Ovary (tissue), 9 donors: ENCODE data around the gene ME3. TPM values are rescaled to one million over a fixed set of nuclear protein-coding genes. Genes with fewer than 3 reads are reported as not detected.

ENCODE experiments used
- DNase-seq, 5 donors: peaks; one replicate each; pipeline ENCODE4 v3.0.0-alpha.2; 2019 to 2020
- H3K27ac ChIP-seq, 2 donors: fragments of 200-600 bp; one replicate each; pipeline versions ENCODE4 v1.5.1 to v1.8.0; 2019 to 2022
- H3K27me3 ChIP-seq: fragments of 200-600 bp; one replicate; pipeline ENCODE4 v1.8.0; 2022
- H3K36me3 ChIP-seq: fragments of 200-600 bp; sonication (generic); one replicate; pipeline ENCODE4 v1.5.1; 2019
- H3K4me1 ChIP-seq: one replicate; pipeline ENCODE4 v1.8.1; 2013; ENCODE audit warnings: mild to moderate bottlenecking, moderate library complexity; ENCODE audit not compliant: insufficient read depth
- H3K4me3 ChIP-seq: fragments of 200-600 bp; sonication (generic); one replicate; pipeline ENCODE4 v1.5.1; 2017
- H3K9me3 ChIP-seq, 2 donors: fragments of 200-600 bp in 1 of 2; sonication (generic) in 1 of 2; one replicate each; pipeline versions ENCODE4 v1.5.1 to v1.8.1; 2013 to 2019; ENCODE audit warnings: mild to moderate bottlenecking in 1 of 2, moderate library complexity in 1 of 2
- CTCF ChIP-seq, 3 donors: fragments of 450-650 bp in 2 of 3; fragments of 200-600 bp in 1 of 3; IDR thresholded peaks; one replicate each; pipeline versions ENCODE4 v1.5.1 to v1.8.0; 2016 to 2022; ENCODE audit warnings: antibody characterized with exemption in 3 of 3, mild to moderate bottlenecking in 1 of 3
- EP300 ChIP-seq: sonication (generic); formaldehyde crosslinking; IDR thresholded peaks from one replicate; pipeline ENCODE4 v1.6.1; 2017; ENCODE audit warnings: antibody characterized with exemption
- POLR2A ChIP-seq: fragments of 450-650 bp; IDR thresholded peaks from one replicate; pipeline ENCODE4 v1.6.1; 2017; ENCODE audit warnings: antibody characterized with exemption, mild to moderate bottlenecking, moderate library complexity
- WGBS, 3 donors: extraction: QIAGEN DNeasy Blood & Tissue Kit in 1 of 3; methylation state at CpG; one replicate each; pipeline versions ENCODE4 v1.1.5 to v1.1.7; 2013 to 2017; 5-methylcytosine and 5-hydroxymethylcytosine counted together
- intact Hi-C, 4 donors: fragments of 100-400 bp; cut with DNase I; formaldehyde crosslinking; loops; one replicate each; pipeline versions ENCODE4 v1.11.0 to v1.15.1; 2022 to 2023
- polyA plus RNA-seq, 2 donors: library from polyadenylated mRNA; stranded (reverse); fragments of 200-250 nt in 1 of 2; fragments of 350-450 nt in 1 of 2; fragmentation: Illumina TruSeq in 1 of 2; extraction: RNeasy Lipid Tissue Mini Kit (QIAGEN cat#74804) in 1 of 2; gene quantifications; one replicate each; pipeline ENCODE4 v1.2.3, GENCODE V29; 2013 to 2014
- total RNA-seq, 7 donors: library from RNA; depleted of rRNA in 2 of 7; stranded (reverse); fragments of >200 nt in 2 of 7; fragmentation: NEBNext Ultra II Directional in 3 of 7; extraction: Animal tissue kit (Norgen Biotek cat#: 25700) in 3 of 7; gene quantifications; one replicate each; pipeline versions ENCODE4 v1.1.0 to v1.2.4, GENCODE V29; 2016 to 2023
- donor health status: DM: no; HTN: no; CAD: no; lungs with moderate emphysema.
- donor health status: DM: no; HTN: no; CAD: no.
- donor health status: Bipolar disorder and iron deficiency.
- donor health status: DM: yes; HTN: yes; CAD: no.
- donor health status: DM: no; HTN: no; CAD: no.
- donor health status: DM: yes; HTN: yes; CAD: no.

Gene ME3
- total and polyA plus RNA-seq, 9 donors: 25.2 to 48.6 (median 43.1) TPM

GRCh38 chr11:86444981-86445380 lies 227.4 kb downstream of the ME3 start:
- no peaks in the 10 kb centered on the region for H3K36me3 ChIP-seq
- WGBS, 3 donors: 92 to 100% (median 98%) methylated on average over 1 of the region's 1 CpG
- intact Hi-C loops: loop anchor here in 2 of 4 donors (10.0 kb wide), 2 partner anchors 170 to 460 kb away; no protein-coding TSS in a partner anchor

GRCh38 chr11:86443415-86443814 lies 229.0 kb downstream of the ME3 start:
- intact Hi-C loops: loop anchor here in 2 of 4 donors (10.0 kb wide), 2 partner anchors 171 to 461 kb away; no protein-coding TSS in a partner anchor
- no peaks in the 10 kb centered on the region for H3K36me3 ChIP-seq
- 0 to 45% (median 0%) methylated on average over 1 of the region's 1 CpG for WGBS, 3 donors

More at GRCh38 chr11:86444981-86445380, 227.4 kb downstream of the ME3 start:
- Histone ChIP-seq H3K27ac (no peak overlapping the region), H3K4me1 (no peaks in the 10 kb centered on the region), H3K9me3 (no peaks in the 10 kb centered on the region), H3K27me3 (no peaks in the 10 kb centered on the region), H3K4me3 (no peak overlapping the region)
- DNase-seq: no peak
- no peak for TF ChIP-seq CTCF (IDR thresholded peaks at IDR 0.05)

GRCh38 chr11:86442827-86443226 lies 229.6 kb downstream of the ME3 start:
- WGBS, 3 donors: 79 to 90% (median 90%) methylated on average over 5 of the region's 5 CpGs
- no peak for DNase-seq
- Histone ChIP-seq H3K9me3 (no peaks in the 10 kb centered on the region), H3K4me1 (no peaks in the 10 kb centered on the region), H3K36me3 (no peaks in the 10 kb centered on the region), H3K27me3 (no peaks in the 10 kb centered on the region), H3K4me3 (no peak overlapping the region), H3K27ac (no peak overlapping the region)
- TF ChIP-seq EP300 (no peak), POLR2A (no peak), CTCF (IDR thresholded peaks at IDR 0.05) (no peak)
- intact Hi-C loops: loop anchor here in 2 of 4 donors (10.0 kb wide), 2 partner anchors 172 to 462 kb away; no protein-coding TSS in a partner anchor

More at GRCh38 chr11:86443415-86443814, 229.0 kb downstream of the ME3 start:
- no peaks in the 10 kb centered on the region for H3K27me3 ChIP-seq
- H3K27ac ChIP-seq: no peak overlapping the region
- no peak overlapping the region for H3K4me3 ChIP-seq
- no peak for TF ChIP-seq CTCF (IDR thresholded peaks at IDR 0.05)
- no peak for TF ChIP-seq POLR2A
- no peaks in the 10 kb centered on the region for H3K9me3 ChIP-seq
- no peaks in the 10 kb centered on the region for H3K4me1 ChIP-seq
- DNase-seq: no peak

GRCh38 chr11:86442420-86442819 lies 230.0 kb downstream of the ME3 start:
- intact Hi-C loops: loop anchor here in 2 of 4 donors (10.0 kb wide), 2 partner anchors 172 to 462 kb away; no protein-coding TSS in a partner anchor
- Histone ChIP-seq H3K4me1 (no peaks in the 10 kb centered on the region), H3K27me3 (no peaks in the 10 kb centered on the region), H3K27ac (no peak overlapping the region), H3K4me3 (no peak overlapping the region), H3K9me3 (no peaks in the 10 kb centered on the region), H3K36me3 (no peaks in the 10 kb centered on the region)
- TF ChIP-seq EP300: no peak
- TF ChIP-seq CTCF (IDR thresholded peaks at IDR 0.05): no peak
- TF ChIP-seq POLR2A: no peak
- DNase-seq: no peak
- WGBS, 3 donors: 72 to 80% (median 79%) methylated on average over 2 of the region's 2 CpGs
